GM18951 (cell line): Measurements from ENCODE around the gene GNB1.
"Not testable (repeated sequence)": the region's sequence is repeated elsewhere in the genome, so short reads cannot be mapped to it uniquely, and the experiment has no call there.

Experiments
- POLR2A ChIP-seq: IDR thresholded peaks from 4 replicates; pipeline ENCODE4 v1.6.1; 2011; ENCODE audit warnings: mild to moderate bottlenecking; ENCODE audit not compliant: insufficient read length, insufficient read depth; ENCODE audit errors: extremely low read depth
- in situ Hi-C: fragments of 300-500 bp; cut with MboI; formaldehyde crosslinking; loops from one replicate; pipeline ENCODE4 v1.12.0; 2022; ENCODE audit warnings: low sequenced_read_pairs, mixed read lengths, inconsistent platforms; ENCODE audit not compliant: unreplicated experiment

The GNB1 gene

GRCh38 chr1:1895456-1896336, 4.8 kb upstream of the GNB1 start:
- in situ Hi-C loops: no loop called here
- no peak for TF ChIP-seq POLR2A

GRCh38 chr1:1895060-1895418, 4.2 kb upstream of the GNB1 start:
- in situ Hi-C loops: no loop called here
- no peak for TF ChIP-seq POLR2A

- in situ Hi-C loops: no loop called here
- no peak for TF ChIP-seq POLR2A
Measured at GRCh38 chr1:1894354-1895059, 3.6 kb upstream of the GNB1 start.

GRCh38 chr1:1893997-1894353, 3.1 kb upstream of the GNB1 start:
- TF ChIP-seq POLR2A: no peak
- in situ Hi-C loops: no loop called here

GRCh38 chr1:1893291-1893985, 2.6 kb upstream of the GNB1 start:
- no peak for TF ChIP-seq POLR2A

GRCh38 chr1:1892763-1893120, 1.9 kb upstream of the GNB1 start:
- no peak for TF ChIP-seq POLR2A
- in situ Hi-C loops: no loop called here

More at GRCh38 chr1:1893291-1893985, 2.6 kb upstream of the GNB1 start:
- in situ Hi-C loops: no loop called here

- in situ Hi-C loops: no loop called here
- TF ChIP-seq POLR2A: no peak
Measured at GRCh38 chr1:1892079-1892762, 1.3 kb upstream of the GNB1 start.

GRCh38 chr1:1891349-1892078, 627 bp upstream of the GNB1 start:
- TF ChIP-seq POLR2A: peak; percentile 57
- in situ Hi-C loops: no loop called here

- in situ Hi-C loops: loop anchor here (5.0 kb wide), 1 partner anchor 103 kb away; no protein-coding TSS in a partner anchor
- peak; percentile 35 for TF ChIP-seq POLR2A
Measured at GRCh38 chr1:1889847-1890505, 911 bp downstream of the GNB1 start.

GRCh38 chr1:1889090-1889750, 1.7 kb downstream of the GNB1 start:
- no peak for TF ChIP-seq POLR2A
- in situ Hi-C loops: loop anchor here (5.0 kb wide), 1 partner anchor 102 kb away; no protein-coding TSS in a partner anchor

GRCh38 chr1:1883890-1884289, 7.0 kb downstream of the GNB1 start:
- in situ Hi-C loops: not testable (repeated sequence)
